Liver (tissue), 3 donors: Measurements from ENCODE around the gene DEGS1.

ENCODE experiments used
- CTCF ChIP-seq: fragments of 150-350 bp; IDR thresholded peaks from 2 replicates; pipeline ENCODE4 v1.5.1; 2017; ENCODE audit warnings: improper control_type of control experiment, low read depth, low read length; ENCODE audit not compliant: missing input control
- TAF1 ChIP-seq: conservative IDR thresholded peaks from 2 replicates; pipeline ENCODE4 v1.6.1; 2016; ENCODE audit warnings: antibody characterized with exemption, mild to moderate bottlenecking
- donor health status: healthy.
- donor health status: healthy.

- TF ChIP-seq CTCF (no peak), TAF1 (no peak)
These were observed 7.4 kb upstream of the DEGS1 start for GRCh38 chr1:224175617-224176016.
